GM19395 (cell line): ENCODE data around the gene TM9SF3.

Experiments
- ATAC-seq: cut with Tn5 transposase; IDR thresholded peaks from one replicate; pipeline ENCODE4 v1.9.1; 2021; ENCODE audit warnings: mild to moderate bottlenecking, moderate library complexity; ENCODE audit not compliant: unreplicated experiment

TM9SF3 gene

GRCh38 chr10:96586419-96587263 lies at the start of gene TM9SF3:
TM9SF3 (minus strand) TSS chr10:96587012; CDS start chr10:96586835, 177 bp downstream.
- peak; percentile 67 for ATAC-seq

GRCh38 chr10:96636551-96636950 lies 49.7 kb upstream of the TM9SF3 start:
- ATAC-seq, result no peak

- no peak for ATAC-seq
Measured at GRCh38 chr10:96632974-96633710, 46.3 kb upstream of the TM9SF3 start.

- ATAC-seq, result no peak
Measured at GRCh38 chr10:96627292-96627691, 40.5 kb upstream of the TM9SF3 start.

- no peak for ATAC-seq
Measured at GRCh38 chr10:96626795-96627194, 40.0 kb upstream of the TM9SF3 start.

- ATAC-seq, result no peak
Measured at GRCh38 chr10:96625173-96625572, 38.4 kb upstream of the TM9SF3 start.

GRCh38 chr10:96622013-96622787 lies 35.4 kb upstream of the TM9SF3 start:
- ATAC-seq, result no peak

- ATAC-seq, result no peak
Measured at GRCh38 chr10:96619796-96620773, 33.3 kb upstream of the TM9SF3 start.

GRCh38 chr10:96619120-96619519 lies 32.3 kb upstream of the TM9SF3 start:
- ATAC-seq, result no peak

GRCh38 chr10:96618653-96619052 lies 31.8 kb upstream of the TM9SF3 start:
- no peak for ATAC-seq

- ATAC-seq, result no peak
Measured at GRCh38 chr10:96616961-96617360, 30.1 kb upstream of the TM9SF3 start.

GRCh38 chr10:96614515-96614914 lies 27.7 kb upstream of the TM9SF3 start:
- ATAC-seq, result no peak

- ATAC-seq, result no peak
Measured at GRCh38 chr10:96613576-96613975, 26.8 kb upstream of the TM9SF3 start.

- ATAC-seq, result no peak
Measured at GRCh38 chr10:96612055-96612830, 25.4 kb upstream of the TM9SF3 start.

- ATAC-seq, result no peak
Measured at GRCh38 chr10:96610817-96611216, 24.0 kb upstream of the TM9SF3 start.

GRCh38 chr10:96609510-96609909 lies 22.7 kb upstream of the TM9SF3 start:
- no peak for ATAC-seq

GRCh38 chr10:96608805-96609204 lies 22.0 kb upstream of the TM9SF3 start:
- no peak for ATAC-seq

- no peak for ATAC-seq
Measured at GRCh38 chr10:96608262-96608661, 21.4 kb upstream of the TM9SF3 start.

- ATAC-seq, result no peak
Measured at GRCh38 chr10:96606946-96607345, 20.1 kb upstream of the TM9SF3 start.
